OCI-LY3 (cell line): Measurements from ENCODE around the gene CXCR1.
"Not testable (repeated sequence)": the region's sequence is repeated elsewhere in the genome, so short reads cannot be mapped to it uniquely, and the experiment has no call there.

Experiments
- H2AFZ ChIP-seq: fragments of 200-600, 300-600 bp; shearing (Covaris generic); 2 replicates; pipeline ENCODE4 v1.6.0; 2014; ENCODE audit warnings: antibody characterized with exemption, low read depth, low read length
- H3K27ac ChIP-seq: fragments of 200-600, 300-600 bp; sonication (generic); 2 replicates; pipeline ENCODE4 v1.5.1; 2014; ENCODE audit warnings: mild to moderate bottlenecking, low read length, moderate library complexity, mixed read lengths
- H3K27me3 ChIP-seq: fragments of 200-600, 300-600 bp; sonication (generic); 2 replicates; pipeline ENCODE4 v1.6.1; 2014; ENCODE audit warnings: low read depth, low read length, mixed read lengths
- H3K36me3 ChIP-seq: fragments of 200-600, 300-600 bp; sonication (generic); replicated peaks from 2 replicates; pipeline ENCODE3; 2014; ENCODE audit warnings: low read depth, low read length, mixed read lengths
- H3K4me1 ChIP-seq: fragments of 300-600, 200-600 bp; sonication (generic); 2 replicates; pipeline ENCODE4 v1.6.1; 2014; ENCODE audit warnings: low read length, mixed read lengths
- H3K4me2 ChIP-seq: fragments of 200-600, 300-600 bp; sonication (generic); 2 replicates; pipeline ENCODE4 v1.6.1; 2014; ENCODE audit warnings: low read length, mixed read lengths
- H3K4me3 ChIP-seq: fragments of 300-600, 200-600 bp; sonication (generic); 2 replicates; pipeline ENCODE4 v1.5.1; 2014; ENCODE audit warnings: antibody characterized with exemption, mild to moderate bottlenecking, low read length, moderate library complexity
- H3K79me2 ChIP-seq: fragments of 300-600, 200-600 bp; shearing (Covaris generic); 2 replicates; pipeline ENCODE4 v1.6.1; 2014; ENCODE audit warnings: mild to moderate bottlenecking, low read length, mixed read lengths
- H3K9ac ChIP-seq: fragments of 300-600, 200-600 bp; shearing (Covaris generic); 2 replicates; pipeline ENCODE4 v1.6.0; 2014; ENCODE audit warnings: mild to moderate bottlenecking, low read length, moderate library complexity
- H3K9me3 ChIP-seq: fragments of 200-600, 300-600 bp; shearing (Covaris generic); 2 replicates; pipeline ENCODE4 v1.6.1; 2014; ENCODE audit warnings: low read length, mixed read lengths; ENCODE audit not compliant: insufficient read depth
- H4K20me1 ChIP-seq: fragments of 200-600, 300-600 bp; sonication (generic); 2 replicates; pipeline ENCODE4 v1.6.1; 2016; ENCODE audit warnings: low read length, mixed read lengths; ENCODE audit not compliant: insufficient read depth
- EZH2phosphoT487 ChIP-seq: fragments of 200-600 bp; shearing (Covaris generic); IDR thresholded peaks from 2 replicates; pipeline ENCODE4 v1.6.1; 2018; ENCODE audit warnings: antibody characterized with exemption, mixed run types, low read depth
- TF ChIP-seq, protein P1 (sequence below): fragments of 200-600, 300-600 bp; sonication (generic); IDR thresholded peaks from 2 replicates; pipeline ENCODE4 v1.5.1; 2014; ENCODE audit warnings: antibody characterized with exemption, low read length, low read depth

The CXCR1 gene

DNA sequence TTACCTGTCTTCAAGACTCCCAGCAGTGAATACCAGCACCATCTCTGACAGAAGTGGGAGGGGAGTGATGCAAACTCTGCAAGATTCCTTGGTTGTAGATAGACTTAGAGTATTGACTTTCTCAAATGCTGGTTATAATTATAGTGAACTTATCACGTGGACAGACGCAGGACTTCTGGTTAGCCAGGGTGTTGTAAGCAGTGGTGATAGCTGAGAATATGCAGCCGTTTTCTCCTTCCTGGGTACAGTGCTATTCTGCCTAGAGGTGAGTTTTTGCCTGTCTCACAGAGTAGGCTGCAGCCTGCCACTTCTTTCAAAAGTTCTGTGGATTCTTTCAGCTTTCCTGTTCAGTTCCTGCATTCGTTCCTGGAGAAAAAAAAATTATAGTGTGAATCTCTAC lies 41.7 kb downstream of the CXCR1 start:
- Histone ChIP-seq H4K20me1 (no peaks in the 10 kb centered on the region), H3K4me3 (peak overlapping the region; percentile 60), H3K9me3 (no peaks in the 10 kb centered on the region), H2AFZ (peak overlapping the region; percentile 77), H3K4me1 (peaks cover 12% of the 10 kb centered on the region), H3K4me2 (peak overlapping the region; percentile 58), H3K79me2 (no peaks in the 10 kb centered on the region), H3K27me3 (no peaks in the 10 kb centered on the region), H3K36me3 (no peaks in the 10 kb centered on the region), H3K27ac (no peak overlapping the region), H3K9ac (no peak overlapping the region)
- TF ChIP-seq, protein P1, sequence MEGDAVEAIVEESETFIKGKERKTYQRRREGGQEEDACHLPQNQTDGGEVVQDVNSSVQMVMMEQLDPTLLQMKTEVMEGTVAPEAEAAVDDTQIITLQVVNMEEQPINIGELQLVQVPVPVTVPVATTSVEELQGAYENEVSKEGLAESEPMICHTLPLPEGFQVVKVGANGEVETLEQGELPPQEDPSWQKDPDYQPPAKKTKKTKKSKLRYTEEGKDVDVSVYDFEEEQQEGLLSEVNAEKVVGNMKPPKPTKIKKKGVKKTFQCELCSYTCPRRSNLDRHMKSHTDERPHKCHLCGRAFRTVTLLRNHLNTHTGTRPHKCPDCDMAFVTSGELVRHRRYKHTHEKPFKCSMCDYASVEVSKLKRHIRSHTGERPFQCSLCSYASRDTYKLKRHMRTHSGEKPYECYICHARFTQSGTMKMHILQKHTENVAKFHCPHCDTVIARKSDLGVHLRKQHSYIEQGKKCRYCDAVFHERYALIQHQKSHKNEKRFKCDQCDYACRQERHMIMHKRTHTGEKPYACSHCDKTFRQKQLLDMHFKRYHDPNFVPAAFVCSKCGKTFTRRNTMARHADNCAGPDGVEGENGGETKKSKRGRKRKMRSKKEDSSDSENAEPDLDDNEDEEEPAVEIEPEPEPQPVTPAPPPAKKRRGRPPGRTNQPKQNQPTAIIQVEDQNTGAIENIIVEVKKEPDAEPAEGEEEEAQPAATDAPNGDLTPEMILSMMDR, result no peak
- TF ChIP-seq EZH2phosphoT487, result no peak

DNA sequence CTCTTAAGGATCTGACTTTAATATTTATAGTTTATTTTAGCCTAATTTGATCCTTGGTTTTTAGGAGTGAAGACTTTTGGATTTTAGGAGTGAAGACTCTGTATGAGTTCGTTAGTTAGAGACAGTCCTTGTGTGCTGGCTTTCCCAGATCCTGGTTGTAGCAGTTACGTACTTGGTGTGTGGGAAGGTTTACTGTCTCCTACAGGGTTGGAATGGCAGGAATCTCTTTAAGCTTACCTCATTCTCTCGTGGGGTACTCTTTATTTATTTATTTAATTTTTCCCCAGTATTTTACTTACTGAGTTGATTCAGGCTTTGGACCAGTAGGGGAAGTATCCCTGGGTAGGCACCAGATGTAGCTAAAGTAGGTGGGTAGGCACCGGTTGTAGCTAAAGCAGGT lies 42.8 kb downstream of the CXCR1 start:
- peaks cover 12% of the 10 kb centered on the region for H3K4me1 ChIP-seq
- H3K27ac ChIP-seq, result no peak overlapping the region
- TF ChIP-seq, protein P1, result no peak
- no peak for TF ChIP-seq EZH2phosphoT487

DNA sequence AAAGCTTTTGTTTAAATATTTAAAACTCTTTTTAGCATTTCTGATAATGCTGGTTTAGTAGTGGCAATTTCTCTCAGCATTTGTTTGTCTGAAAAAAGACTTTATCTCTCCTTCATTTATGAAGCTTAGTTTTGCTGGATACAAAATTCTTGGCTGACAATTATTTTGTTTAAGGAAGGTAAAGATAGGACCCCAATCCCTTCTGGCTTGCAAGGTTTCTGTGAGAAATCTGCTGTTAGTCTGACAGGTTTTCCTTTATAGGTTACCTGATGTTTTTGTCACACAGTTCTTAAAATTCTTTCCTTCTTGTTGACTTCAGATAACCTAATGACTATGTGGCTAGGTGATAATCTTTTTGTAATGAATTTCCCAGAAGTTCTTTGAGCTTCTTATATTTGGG lies 44.5 kb downstream of the CXCR1 start:
- peaks cover 12% of the 10 kb centered on the region for H3K4me1 ChIP-seq
- H3K36me3 ChIP-seq, H3K9me3 ChIP-seq, H2AFZ ChIP-seq, H4K20me1 ChIP-seq, H3K27ac ChIP-seq, H3K4me3 ChIP-seq, H3K79me2 ChIP-seq, H3K9ac ChIP-seq, H3K27me3 ChIP-seq, H3K4me2 ChIP-seq: not testable (repeated sequence)

More for the DNA sequence above, 42.8 kb downstream of the CXCR1 start:
- Histone ChIP-seq H4K20me1 (no peaks in the 10 kb centered on the region), H3K4me2 (no peak overlapping the region), H3K27me3 (no peaks in the 10 kb centered on the region), H3K4me3 (no peak overlapping the region), H2AFZ (no peak overlapping the region), H3K79me2 (no peaks in the 10 kb centered on the region), H3K36me3 (no peaks in the 10 kb centered on the region), H3K9ac (no peak overlapping the region), H3K9me3 (no peaks in the 10 kb centered on the region)

DNA sequence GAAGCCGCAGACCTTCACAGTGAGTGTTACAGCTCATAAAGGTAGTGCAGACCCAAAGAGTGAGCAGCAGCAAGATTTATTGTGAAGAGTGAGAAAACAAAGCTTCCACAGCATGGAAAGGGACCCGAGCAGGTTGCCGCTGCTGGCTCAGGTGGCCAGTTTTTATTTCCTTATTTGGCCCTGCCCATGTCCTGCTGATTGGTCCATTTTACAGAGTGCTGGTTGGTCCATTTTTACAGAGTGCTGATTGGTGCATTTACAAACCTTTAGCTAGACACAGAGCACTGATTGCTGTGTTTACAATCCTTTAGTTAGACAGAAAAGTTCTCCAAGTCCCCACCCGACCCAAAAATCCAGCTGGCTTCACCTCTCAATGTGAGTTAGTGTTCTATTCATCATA lies 45.0 kb downstream of the CXCR1 start:
- not testable (repeated sequence) for H3K36me3 ChIP-seq, H3K4me2 ChIP-seq, H3K4me3 ChIP-seq, H3K27me3 ChIP-seq, H3K9ac ChIP-seq, H2AFZ ChIP-seq, H3K27ac ChIP-seq, H3K9me3 ChIP-seq, H4K20me1 ChIP-seq, H3K79me2 ChIP-seq
- H3K4me1 ChIP-seq, result peaks cover 12% of the 10 kb centered on the region
